GOT3 (cell line): ENCODE measurements around the gene DNAJC7.
"Not testable (repeated sequence)": the region's sequence is repeated elsewhere in the genome, so short reads cannot be mapped to it uniquely, and the experiment has no call there.

Source experiments
- DNase-seq: peaks from one replicate; lab custom pipeline; 2025; ENCODE audit warnings: mixed read lengths; lab: John Stamatoyannopoulos, UW

Gene DNAJC7

DNA sequence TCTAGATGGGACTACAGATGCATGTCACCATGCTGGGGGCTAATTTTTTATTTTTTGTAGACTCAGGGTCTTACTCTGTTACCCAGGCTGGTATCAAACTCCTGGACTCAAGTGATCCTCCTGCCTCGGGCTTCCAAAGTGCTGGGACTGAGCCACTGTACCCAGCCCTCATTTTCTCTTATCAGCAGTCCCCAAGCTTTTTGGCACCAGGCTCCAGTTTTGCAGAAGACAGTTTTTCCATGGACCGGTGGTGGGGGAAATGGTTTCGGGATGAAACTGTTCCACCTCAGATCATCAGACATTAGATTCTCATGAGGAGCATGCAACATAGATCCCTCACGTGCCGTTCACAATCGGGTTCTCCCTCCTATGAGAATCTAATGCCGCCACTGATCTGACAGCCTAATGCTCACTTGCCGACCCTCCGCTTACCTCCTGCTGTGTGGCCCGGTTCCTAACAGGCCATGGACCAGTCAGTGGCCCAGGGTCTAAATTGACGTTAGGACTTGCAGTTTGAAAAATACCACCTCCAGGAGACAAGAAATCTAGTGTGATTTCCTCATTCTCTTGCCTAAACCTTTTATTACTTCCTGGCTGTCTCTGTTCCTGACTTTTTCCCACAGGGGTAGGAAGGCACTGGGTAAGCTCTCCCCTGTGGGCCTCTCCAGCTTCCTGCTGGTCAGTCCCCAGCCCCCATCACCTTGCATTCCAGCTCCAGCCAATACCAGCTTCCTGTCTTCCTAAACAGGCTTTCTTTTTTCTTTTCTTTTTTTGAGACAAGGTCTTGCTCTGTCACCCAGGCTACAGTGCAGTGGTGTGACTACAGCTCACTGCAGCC lies 60.0 kb downstream of the DNAJC7 start:
- no peak for DNase-seq

DNA sequence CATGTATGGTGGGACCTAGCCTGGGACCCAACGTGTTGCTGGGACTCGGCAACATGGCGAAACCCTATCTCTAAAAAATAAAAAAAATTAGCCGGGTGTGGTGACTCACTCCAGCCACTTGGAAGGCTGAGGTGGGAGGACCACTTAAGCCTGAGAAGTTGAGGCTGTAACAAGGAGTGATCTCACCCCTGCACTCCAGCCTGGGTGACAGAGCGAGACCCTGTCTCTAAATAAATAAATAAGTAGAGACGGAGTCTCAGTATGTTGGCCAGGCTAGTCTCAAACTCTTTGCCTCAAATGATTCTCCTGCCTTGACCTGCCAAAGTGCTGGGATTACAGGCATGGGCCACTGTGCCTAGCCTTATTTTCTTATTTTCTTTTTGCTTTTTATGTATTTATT lies 60.7 kb downstream of the DNAJC7 start:
- DNase-seq = no peak

DNA sequence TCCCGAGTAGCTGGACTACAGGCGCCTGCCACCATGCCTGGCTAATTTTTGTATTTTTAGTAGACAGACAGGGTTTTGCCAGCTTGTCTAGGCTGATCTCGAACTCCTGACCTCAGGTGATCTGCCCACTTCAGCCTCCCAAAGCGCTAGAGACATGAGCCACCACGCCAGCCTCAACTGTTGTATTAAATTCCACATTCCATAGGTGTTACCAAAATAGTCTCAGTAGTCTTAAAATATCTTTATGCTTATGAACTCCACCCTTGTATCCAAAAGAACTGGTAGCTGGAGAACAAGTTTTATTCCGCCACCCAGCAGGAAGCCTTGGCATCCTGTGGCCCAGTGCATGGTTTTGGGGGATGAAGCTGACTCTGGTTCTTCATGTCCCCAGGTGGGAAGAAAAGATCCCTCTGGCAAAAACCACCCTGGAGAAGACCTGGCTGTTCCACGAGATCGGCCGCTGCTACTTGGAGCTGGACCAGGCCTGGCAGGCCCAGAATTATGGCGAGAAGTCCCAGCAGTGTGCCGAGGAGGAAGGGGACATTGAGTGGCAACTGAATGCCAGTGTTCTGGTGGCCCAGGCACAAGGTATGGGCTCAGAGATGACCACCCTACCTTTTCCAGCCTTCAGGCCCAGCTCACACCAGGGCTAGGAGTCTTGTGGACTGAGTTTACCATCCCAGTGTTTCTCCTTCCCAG lies 68.3 kb downstream of the DNAJC7 start:
- DNase-seq = no peak

DNA sequence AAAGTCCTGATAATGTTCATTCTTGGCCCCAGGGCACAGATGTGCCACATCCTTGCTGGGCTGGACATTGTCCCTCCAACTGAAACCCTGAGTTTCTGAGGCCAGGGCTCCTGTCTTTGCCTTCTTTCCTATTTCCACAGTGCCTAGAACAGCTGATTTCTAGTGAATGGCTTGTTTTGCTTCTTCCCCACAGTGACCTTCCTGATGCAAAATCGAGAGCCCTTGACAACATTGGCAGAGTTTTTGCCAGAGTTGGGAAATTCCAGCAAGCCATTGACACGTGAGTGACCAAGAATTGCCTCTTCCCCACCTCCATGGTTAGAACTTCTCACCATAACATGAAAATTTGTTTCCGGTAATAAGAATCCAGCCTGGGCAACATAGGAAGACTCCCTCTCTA lies 72.3 kb downstream of the DNAJC7 start:
- DNase-seq = no peak

DNA sequence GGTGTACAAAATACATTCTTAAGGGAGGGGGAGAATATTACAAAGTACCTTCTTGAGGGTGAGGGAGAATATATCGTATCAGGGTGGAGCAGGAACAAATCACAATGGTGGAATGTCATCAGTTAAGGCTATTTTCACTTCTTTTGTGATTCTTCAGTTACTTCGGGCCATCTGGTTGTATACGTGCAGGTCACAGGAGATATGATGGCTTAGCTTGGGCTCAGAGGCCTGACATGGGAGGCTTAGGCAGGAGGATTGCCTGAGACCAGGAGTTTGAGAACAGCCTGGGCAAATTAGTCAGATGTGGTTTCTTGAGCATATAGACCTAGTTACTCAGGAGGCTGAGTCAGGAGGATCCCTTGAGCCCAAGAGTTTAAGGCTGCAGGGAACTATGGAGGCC lies 73.7 kb downstream of the DNAJC7 start:
- no peak for DNase-seq

GRCh38 chr17:41942626-41943373 lies 74.4 kb downstream of the DNAJC7 start:
- DNase-seq = no peak

GRCh38 chr17:41941168-41941567 lies 76.1 kb downstream of the DNAJC7 start:
- DNase-seq = no peak

GRCh38 chr17:41939693-41940090 lies 77.5 kb downstream of the DNAJC7 start:
- DNase-seq = no peak

DNA sequence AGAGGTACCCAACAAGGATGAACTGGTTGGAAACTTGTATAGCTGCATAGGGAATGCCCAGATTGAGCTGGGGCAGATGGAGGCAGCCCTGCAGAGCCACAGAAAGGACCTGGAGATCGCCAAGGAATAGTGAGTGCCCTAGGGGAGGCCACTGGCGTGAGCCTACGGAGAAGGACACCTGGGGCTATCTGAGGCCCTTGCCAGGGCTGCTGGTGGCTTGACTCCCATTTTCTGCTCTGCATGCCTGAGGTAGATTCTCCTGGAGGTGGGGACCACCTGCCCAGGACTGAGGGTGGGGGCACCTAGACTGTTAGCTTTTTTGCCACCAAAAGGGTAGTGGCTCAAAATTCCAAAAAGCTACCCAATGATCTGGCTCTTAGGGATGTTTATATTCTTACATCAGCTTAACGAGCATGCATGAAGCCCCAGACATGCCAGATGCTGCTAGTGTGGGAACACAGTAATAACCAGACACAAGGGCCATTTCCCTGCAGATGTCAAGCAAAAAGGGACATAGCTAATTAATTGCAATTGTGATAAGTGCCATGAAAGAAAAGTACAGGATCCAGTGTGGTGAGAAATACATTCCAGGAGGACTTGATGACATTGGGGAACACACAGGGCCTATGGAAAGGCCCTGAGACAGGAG lies 78.1 kb downstream of the DNAJC7 start:
- DNase-seq = no peak

GRCh38 chr17:41937970-41938954 lies 79.0 kb downstream of the DNAJC7 start:
- no peak for DNase-seq

GRCh38 chr17:41935641-41936040 lies 81.6 kb downstream of the DNAJC7 start:
- DNase-seq = no peak

- DNase-seq = no peak
Observed at GRCh38 chr17:41932816-41933389, 84.3 kb downstream of the DNAJC7 start.

GRCh38 chr17:41931715-41932114 lies 85.5 kb downstream of the DNAJC7 start:
- DNase-seq = not testable (repeated sequence)

- not testable (repeated sequence) for DNase-seq
Observed at GRCh38 chr17:41930833-41931156, 86.4 kb downstream of the DNAJC7 start.

DNA sequence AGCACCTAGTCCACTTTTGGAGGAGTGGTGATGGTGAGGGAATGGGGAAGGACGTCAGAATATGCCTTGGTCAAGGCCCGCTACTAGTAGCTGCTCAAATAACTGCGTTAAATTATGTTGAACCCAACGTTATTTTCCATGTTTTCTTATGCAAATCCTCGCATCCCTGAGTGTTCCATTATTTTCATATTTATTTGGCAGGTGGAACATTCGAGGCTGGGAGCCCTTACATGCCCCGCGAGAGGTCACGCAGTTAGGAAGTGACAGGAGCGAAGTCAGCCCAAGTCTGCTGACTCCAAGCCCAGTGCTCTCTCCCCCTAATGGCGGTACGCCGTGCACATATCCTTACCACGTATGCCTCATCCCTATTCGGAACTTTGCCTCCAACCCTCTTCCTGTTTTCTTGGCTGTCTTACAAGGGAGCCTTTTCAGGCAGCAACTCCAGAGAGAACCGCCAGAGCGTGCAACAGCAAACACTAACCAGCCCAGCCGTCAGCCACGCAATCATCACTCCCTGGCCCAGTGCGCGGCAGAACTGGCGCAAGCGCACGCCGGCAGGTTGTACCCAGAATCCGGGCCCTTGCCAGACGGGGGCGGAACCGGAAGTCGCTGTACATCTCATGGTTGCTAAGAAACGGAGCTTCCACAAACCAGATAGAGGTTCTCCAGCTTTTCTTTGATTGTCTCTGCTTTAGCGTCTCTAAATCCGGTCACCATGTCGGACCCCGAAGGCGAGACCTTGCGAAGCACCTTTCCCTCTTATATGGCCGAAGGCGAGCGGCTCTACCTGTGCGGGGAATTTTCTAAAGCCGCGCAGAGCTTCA lies 87.0 kb downstream of the DNAJC7 start, which contains the start of gene ODAD4:
Gene ODAD4, plus strand, starts transcription at position 609 of the 824 bp plus-strand sequence. Its CDS starts 107 bp downstream, at position 716.
- peak; percentile 89 for DNase-seq

GRCh38 chr17:41928693-41929251 lies 88.5 kb downstream of the DNAJC7 start:
- DNase-seq = no peak
